LNCaP clone FGC (cell line): ENCODE measurements around the gene RPL3.

Source experiments
- DNase-seq: peaks from one replicate; pipeline ENCODE4 v3.0.0-alpha.2; 2011; ENCODE audit warnings: low read depth
- H3K4me3 ChIP-seq: 2 replicates; pipeline ENCODE4 v1.5.1; 2011; ENCODE audit warnings: mild to moderate bottlenecking, low read depth, low read length, control low read depth
- TF ChIP-seq, protein P1 (sequence below): IDR thresholded peaks from 2 replicates; pipeline ENCODE4 v1.5.1; 2012; ENCODE audit warnings: mild to moderate bottlenecking; ENCODE audit not compliant: control insufficient read depth, insufficient read depth; ENCODE audit errors: extremely low read depth

Gene RPL3

GRCh38 chr22:39280250-39280649 lies 39.2 kb downstream of the RPL3 start:
- H3K4me3 ChIP-seq = no peak overlapping the region
- no peak for DNase-seq
- TF ChIP-seq, protein P1, sequence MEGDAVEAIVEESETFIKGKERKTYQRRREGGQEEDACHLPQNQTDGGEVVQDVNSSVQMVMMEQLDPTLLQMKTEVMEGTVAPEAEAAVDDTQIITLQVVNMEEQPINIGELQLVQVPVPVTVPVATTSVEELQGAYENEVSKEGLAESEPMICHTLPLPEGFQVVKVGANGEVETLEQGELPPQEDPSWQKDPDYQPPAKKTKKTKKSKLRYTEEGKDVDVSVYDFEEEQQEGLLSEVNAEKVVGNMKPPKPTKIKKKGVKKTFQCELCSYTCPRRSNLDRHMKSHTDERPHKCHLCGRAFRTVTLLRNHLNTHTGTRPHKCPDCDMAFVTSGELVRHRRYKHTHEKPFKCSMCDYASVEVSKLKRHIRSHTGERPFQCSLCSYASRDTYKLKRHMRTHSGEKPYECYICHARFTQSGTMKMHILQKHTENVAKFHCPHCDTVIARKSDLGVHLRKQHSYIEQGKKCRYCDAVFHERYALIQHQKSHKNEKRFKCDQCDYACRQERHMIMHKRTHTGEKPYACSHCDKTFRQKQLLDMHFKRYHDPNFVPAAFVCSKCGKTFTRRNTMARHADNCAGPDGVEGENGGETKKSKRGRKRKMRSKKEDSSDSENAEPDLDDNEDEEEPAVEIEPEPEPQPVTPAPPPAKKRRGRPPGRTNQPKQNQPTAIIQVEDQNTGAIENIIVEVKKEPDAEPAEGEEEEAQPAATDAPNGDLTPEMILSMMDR = no peak

DNA sequence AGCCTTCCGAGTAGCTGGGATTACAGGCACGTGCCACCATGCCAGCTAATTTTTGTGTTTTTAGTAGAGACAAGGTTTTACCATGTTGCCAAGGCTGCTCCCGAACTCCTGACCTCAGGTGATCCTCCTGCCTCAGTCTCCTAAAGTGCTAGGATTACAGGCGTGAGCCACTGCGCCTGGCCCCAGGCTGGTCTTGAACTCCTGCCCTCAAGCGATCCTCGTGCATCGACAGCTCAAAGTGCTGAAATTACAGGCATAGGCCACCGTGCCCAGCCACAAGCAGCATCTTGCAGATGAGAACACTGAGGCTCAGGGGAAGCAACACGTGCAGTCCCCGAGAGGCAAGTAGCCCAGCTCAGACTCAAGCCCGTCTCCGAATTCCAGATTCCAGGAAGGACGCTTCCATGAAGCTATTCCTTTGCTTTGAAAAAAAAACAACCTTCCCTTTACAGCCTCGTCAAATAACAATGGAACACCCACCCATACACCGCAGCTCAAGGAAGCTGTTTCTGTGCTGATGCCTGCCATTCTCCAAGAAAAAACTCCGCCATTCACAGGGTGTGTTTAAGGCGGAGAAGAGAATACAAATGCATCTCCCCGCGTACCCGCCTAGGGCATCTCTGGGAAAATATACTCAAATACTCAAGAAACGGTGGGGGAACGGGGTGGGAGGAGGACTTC lies 40.1 kb downstream of the RPL3 start:
- H3K4me3 ChIP-seq = no peak overlapping the region
- TF ChIP-seq, protein P1 = no peak
- DNase-seq = no peak

DNA sequence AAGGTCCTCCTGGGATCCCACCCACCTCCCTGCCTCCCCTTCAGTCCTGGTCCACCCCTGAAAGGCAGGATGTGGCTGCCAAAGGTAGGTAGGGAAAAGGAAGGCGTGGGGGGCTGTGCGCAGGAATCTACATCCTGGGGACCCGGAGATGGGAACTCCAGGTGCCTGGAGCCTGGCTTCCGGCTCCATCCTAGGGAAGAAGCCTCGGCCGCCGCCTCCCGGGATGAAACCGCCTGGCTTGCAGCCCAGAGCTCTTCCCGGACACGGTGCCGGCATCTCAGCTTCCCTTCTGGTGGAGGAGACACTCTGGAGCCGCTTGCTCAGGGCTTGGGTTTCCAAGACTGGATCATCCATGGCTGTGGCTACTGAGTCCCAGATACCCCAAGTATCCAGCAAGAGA lies 41.4 kb downstream of the RPL3 start:
- no peak for DNase-seq
- TF ChIP-seq, protein P1 = no peak
- H3K4me3 ChIP-seq = no peak overlapping the region

GRCh38 chr22:39277142-39277607 lies 42.2 kb downstream of the RPL3 start:
- DNase-seq = no peak
- TF ChIP-seq, protein P1 = no peak
- no peak overlapping the region for H3K4me3 ChIP-seq

DNA sequence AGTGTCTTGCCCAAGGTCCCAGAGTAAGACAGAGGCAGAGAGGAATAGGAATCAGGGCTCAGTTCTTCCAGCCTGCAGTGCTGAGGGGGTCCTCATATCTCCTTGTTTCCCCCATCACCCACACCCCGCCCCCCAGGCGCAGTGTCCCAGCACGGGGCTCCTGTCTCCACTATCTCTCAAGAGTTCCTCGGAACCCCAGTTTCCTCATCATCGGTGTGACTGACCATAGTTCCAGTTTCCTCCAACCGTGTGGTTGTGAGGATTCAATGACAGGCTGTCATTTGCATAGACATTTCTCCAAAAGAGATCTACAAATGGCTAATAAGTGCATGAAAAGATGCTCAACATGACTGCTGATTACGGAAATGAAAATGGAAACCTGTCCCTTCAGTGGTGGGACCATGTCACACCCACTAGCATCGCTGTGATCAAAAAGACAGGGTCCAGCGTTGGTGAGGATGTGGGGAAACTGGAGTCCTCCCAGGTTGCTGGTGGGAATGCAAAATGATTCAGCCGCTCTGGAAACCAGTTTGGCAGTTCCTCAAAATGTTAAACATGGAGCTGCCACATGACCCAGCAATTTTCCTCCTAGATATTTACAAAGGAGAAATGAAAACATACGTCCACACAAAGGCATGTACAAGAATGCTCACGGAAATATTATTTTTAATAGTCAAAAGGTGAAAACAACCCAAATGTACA lies 42.8 kb downstream of the RPL3 start:
- H3K4me3 ChIP-seq = no peak overlapping the region
- DNase-seq = no peak
- TF ChIP-seq, protein P1 = no peak

DNA sequence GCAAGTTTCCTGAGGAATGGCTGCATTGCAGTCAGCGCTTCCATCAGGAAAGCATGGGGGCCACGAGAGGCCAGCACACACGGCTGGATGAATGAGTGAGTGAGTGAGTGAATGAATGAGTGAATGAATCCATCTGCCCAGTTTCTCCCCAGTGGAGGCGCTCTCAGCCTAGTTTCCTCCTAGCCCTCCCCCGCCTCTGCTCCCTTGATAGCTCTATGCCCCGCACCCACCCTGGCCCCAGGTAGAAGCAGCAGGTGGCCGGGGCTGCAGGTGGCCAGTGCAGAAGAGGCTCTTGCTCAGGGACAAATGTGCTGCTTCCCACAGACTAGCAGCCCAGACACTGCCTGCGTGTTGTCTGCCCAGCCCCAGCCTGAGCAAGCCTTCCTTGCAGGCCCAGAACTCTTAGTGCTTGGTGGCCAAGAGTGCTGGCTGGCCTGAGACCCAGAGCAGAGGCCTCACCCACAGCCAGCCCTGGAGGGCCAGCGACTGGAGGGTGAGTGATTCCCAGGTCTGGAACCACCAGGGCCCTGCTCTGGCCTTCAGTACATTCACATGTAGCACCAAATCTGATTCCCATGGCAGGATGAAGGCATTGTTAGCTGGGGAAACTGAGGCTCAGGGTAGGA lies 43.5 kb downstream of the RPL3 start:
- TF ChIP-seq, protein P1 = no peak
- no peak for DNase-seq
- no peak overlapping the region for H3K4me3 ChIP-seq
